GM19025 (cell line): ENCODE data around the gene TPRX1.

Experiments used
- ATAC-seq: cut with Tn5 transposase; IDR thresholded peaks from one replicate; pipeline ENCODE4 v1.9.1; 2021; ENCODE audit warnings: mild to moderate bottlenecking, low read depth, moderate library complexity; ENCODE audit not compliant: unreplicated experiment

TPRX1 gene

DNA sequence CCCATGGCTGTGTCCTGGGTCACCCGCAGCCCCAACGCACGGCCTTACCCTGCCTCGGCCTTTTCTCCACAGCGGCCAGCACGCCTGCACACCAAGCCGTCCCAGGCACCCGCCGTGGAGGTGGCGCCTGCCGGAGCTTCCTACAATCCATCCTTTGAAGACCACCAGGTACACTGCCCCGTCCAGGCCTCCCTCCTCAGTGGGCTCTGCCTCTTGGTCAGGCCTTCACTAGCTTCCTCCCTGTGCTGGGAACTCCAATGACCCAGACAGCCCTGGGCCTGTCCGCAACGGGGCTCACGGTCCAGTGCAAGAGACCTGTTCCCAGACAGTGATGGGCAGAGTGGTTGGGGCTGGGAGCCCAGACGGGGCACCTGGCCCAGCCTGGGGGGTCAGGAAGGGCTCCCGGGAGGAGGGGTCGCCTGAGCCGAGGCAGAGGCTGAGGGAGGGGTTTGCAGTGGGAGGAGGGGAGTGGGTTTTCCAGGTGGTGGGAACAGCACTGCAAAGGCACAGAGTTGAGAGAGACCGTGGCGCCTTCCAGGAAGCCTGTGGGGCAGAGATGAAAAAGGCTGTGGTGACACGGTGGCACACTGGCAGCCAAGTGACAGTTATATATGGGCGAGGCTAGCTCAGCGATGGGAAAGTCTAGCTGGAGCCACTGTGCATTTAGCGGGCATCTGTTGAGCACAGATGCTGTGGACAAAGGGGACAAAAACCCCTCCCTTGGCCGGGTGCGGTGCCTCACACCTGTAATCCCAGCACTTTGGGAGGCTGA is 51.7 kb downstream of the TPRX1 start:
- no peak for ATAC-seq
